Gastrocnemius medialis (tissue), 4 donors: ENCODE data around the gene DTWD2. TPM values are rescaled to one million over a fixed set of nuclear protein-coding genes. Genes with fewer than 3 reads are reported as not detected.

Source experiments
- ATAC-seq, 2 donors: fragments of 150-250 bp; one replicate each; pipeline ENCODE4 v1.9.1; 2016
- DNase-seq, 2 donors: peaks; one replicate each; pipeline ENCODE4 v3.0.0-alpha.2; 2019
- H3K27ac ChIP-seq, 4 donors: fragments of 200-600 bp; sonication (generic); 1 replicate in 1 of 4; 2 replicates in 3 of 4; pipeline ENCODE4 v1.5.1; 2016 to 2018; ENCODE audit warnings: mild to moderate bottlenecking in 2 of 4, moderate library complexity in 1 of 4
- H3K27me3 ChIP-seq, 3 donors: fragments of 200-600 bp; sonication (generic) in 2 of 3; 1 replicate in 1 of 3; 2 replicates in 2 of 3; pipeline versions ENCODE4 v1.5.1 to v1.6.0; 2016 to 2019; ENCODE audit warnings: mild to moderate bottlenecking in 1 of 3, moderate library complexity in 1 of 3
- H3K36me3 ChIP-seq, 2 donors: fragments of 200-600 bp; sonication (generic) in 1 of 2; one replicate each; pipeline ENCODE4 v1.5.1; 2017 to 2018
- H3K4me1 ChIP-seq, 2 donors: fragments of 200-600 bp; sonication (generic) in 1 of 2; one replicate each; pipeline ENCODE4 v1.5.1; 2016 to 2017; ENCODE audit warnings: mild to moderate bottlenecking in 2 of 2
- H3K4me3 ChIP-seq, 4 donors: fragments of 200-600 bp; sonication (generic) in 3 of 4; 1 replicate in 1 of 4; 2 replicates in 3 of 4; pipeline ENCODE4 v1.5.1; 2016 to 2019; ENCODE audit warnings: mild to moderate bottlenecking in 2 of 4
- H3K9me3 ChIP-seq, 3 donors: fragments of 200-600 bp; sonication (generic) in 2 of 3; 1 replicate in 1 of 3; 2 replicates in 2 of 3; pipeline ENCODE4 v1.5.1; 2016 to 2019
- POLR2A ChIP-seq, 2 donors: fragments of 450-650 bp; IDR thresholded peaks; one replicate each; pipeline ENCODE4 v1.6.1; 2017; ENCODE audit warnings: antibody characterized with exemption in 2 of 2, mild to moderate bottlenecking in 2 of 2, moderate library complexity in 2 of 2
- in situ Hi-C, 4 donors: fragments of 200-750 bp; cut with MboI; loops; one replicate each; pipeline versions ENCODE4 v1.15.0 to v1.8.0; 2017; ENCODE audit warnings: low sequenced_read_pairs in 4 of 4
- intact Hi-C: fragments of 100-400 bp; cut with DNase I; formaldehyde crosslinking; loops from one replicate; pipeline ENCODE4 v1.15.1; 2023; ENCODE audit warnings: low total_unique reads
- total RNA-seq, 4 donors: library from RNA; depleted of rRNA; stranded (reverse); fragments of >200 nt; gene quantifications; one replicate each; pipeline versions ENCODE4 v1.1.0 to v1.2.3, GENCODE V29; 2016
- TF ChIP-seq, protein P1 (sequence below), 5 experiments: fragments of 450-650 bp in 3 of 5; fragments of 200-600 bp in 2 of 5; sonication (generic) in 2 of 5; IDR thresholded peaks in 4 of 5; conservative IDR thresholded peaks in 1 of 5; 1 replicate in 4 of 5; 2 replicates in 1 of 5; pipeline ENCODE4 v1.5.1; 2016 to 2019; ENCODE audit warnings: antibody characterized with exemption in 5 of 5, mild to moderate bottlenecking in 3 of 5, moderate library complexity in 3 of 5

The DTWD2 gene
- total RNA-seq, 4 donors from 2014 or later = 2.5 to 19.2 (median 8.0) TPM

DNA sequence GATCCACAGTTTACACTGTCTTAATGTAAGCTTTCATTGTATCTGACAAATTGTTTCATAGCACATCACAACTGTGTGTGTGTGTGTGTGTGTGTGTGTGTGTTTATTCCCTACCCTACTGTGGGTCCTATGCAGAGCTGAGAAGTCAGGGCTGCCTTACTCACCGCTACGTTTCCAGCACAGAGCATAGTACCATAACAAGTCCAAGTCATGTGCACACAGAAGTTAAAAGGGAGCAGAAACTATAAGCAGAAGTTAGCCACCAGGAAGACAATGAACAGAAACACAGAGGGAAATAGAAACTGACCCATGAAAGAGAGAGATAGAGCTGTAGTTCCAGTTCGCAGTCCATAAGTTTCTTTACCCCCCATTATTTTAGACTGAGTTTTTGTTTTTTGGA is 44.3 kb upstream of the DTWD2 start:
- no peaks in the 10 kb centered on the region for H3K4me1 ChIP-seq
- in situ Hi-C loops = no loop called here
- DNase-seq (no peak), ATAC-seq (no peak)
- intact Hi-C loops = no loop called here
- H3K9me3 ChIP-seq = no peaks in the 10 kb centered on the region
- no peaks in the 10 kb centered on the region for H3K36me3 ChIP-seq
- H3K27me3 ChIP-seq = no peaks in the 10 kb centered on the region
- H3K27ac ChIP-seq = no peak overlapping the region
- H3K4me3 ChIP-seq = no peak overlapping the region
- TF ChIP-seq, protein P1, sequence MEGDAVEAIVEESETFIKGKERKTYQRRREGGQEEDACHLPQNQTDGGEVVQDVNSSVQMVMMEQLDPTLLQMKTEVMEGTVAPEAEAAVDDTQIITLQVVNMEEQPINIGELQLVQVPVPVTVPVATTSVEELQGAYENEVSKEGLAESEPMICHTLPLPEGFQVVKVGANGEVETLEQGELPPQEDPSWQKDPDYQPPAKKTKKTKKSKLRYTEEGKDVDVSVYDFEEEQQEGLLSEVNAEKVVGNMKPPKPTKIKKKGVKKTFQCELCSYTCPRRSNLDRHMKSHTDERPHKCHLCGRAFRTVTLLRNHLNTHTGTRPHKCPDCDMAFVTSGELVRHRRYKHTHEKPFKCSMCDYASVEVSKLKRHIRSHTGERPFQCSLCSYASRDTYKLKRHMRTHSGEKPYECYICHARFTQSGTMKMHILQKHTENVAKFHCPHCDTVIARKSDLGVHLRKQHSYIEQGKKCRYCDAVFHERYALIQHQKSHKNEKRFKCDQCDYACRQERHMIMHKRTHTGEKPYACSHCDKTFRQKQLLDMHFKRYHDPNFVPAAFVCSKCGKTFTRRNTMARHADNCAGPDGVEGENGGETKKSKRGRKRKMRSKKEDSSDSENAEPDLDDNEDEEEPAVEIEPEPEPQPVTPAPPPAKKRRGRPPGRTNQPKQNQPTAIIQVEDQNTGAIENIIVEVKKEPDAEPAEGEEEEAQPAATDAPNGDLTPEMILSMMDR (IDR thresholded peaks at IDR 0.05 in 4 of 5, conservative IDR thresholded peaks at IDR 0.05 in 1 of 5) = no peak
- no peak for TF ChIP-seq POLR2A (IDR thresholded peaks at IDR 0.05)

DNA sequence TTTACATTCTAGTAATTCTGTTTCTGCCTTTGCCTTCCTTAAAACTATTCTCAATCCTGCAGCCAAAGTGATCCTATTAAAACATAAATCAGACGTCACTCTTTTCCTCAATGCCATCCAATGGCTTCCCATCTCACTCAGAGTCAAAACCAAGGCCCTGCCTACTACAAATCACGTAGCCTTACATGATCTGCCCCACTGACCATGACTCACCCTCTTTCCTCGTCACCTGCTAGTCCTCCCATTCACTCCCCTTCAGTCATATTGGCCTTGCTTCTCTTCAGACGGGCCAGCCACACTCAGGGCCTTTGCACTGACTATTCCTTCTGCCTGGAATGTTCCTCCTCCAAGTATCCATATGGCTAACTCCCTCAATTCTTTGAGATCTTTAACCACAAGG is 43.6 kb upstream of the DTWD2 start:
- Histone ChIP-seq H3K27ac (no peak overlapping the region), H3K4me3 (no peak overlapping the region), H3K27me3 (no peaks in the 10 kb centered on the region), H3K4me1 (no peaks in the 10 kb centered on the region), H3K9me3 (no peaks in the 10 kb centered on the region), H3K36me3 (no peaks in the 10 kb centered on the region)
- in situ Hi-C loops (no loop called here), intact Hi-C loops (no loop called here)
- DNase-seq (no peak), ATAC-seq (no peak)
- TF ChIP-seq POLR2A (IDR thresholded peaks at IDR 0.05) = no peak
- TF ChIP-seq, protein P1 (IDR thresholded peaks at IDR 0.05 in 4 of 5, conservative IDR thresholded peaks at IDR 0.05 in 1 of 5) = no peak

DNA sequence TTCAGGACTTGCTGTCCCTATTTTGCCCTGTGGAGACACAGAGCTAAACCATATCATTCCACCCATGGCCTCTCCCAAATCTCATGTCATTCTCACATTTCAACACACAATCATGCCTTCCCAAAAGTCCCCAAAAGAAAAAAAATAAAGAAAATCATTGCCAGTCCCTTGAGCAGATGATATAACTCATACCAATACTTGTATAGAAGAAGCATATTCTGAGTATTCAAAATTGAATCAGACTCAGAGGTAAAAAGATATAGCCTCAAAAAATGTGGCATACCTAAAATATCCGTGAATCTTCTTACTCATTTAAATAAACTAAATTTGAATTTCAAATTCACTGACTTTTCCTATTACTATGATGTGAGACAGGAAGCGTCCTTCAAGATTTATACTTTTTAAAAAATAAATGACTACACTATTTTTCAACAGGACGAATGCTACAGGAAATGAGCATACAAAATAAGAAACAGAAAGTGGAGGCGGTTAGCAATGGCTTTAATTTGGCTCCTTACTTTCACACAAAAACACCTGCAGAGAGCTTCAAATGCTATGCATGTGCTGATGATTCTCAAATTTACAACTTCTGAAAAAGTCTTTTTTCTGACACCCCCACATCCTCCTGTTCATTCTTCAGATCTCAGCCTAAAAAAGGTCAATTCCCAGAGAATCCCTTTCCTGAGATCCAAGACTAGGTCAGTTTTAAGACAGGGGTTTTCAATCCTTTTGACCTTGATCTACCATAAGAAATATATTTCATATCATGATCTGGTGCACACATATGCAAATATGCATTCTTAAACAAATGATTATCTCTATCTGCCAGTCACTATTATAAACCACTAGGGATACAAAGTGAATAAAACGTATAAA is 42.9 kb upstream of the DTWD2 start:
- in situ Hi-C loops (no loop called here), intact Hi-C loops (no loop called here)
- Histone ChIP-seq H3K4me3 (no peak overlapping the region), H3K27ac (no peak overlapping the region), H3K27me3 (no peaks in the 10 kb centered on the region), H3K4me1 (no peaks in the 10 kb centered on the region), H3K9me3 (no peaks in the 10 kb centered on the region), H3K36me3 (no peaks in the 10 kb centered on the region)
- ATAC-seq (no peak), DNase-seq (no peak)
- TF ChIP-seq, protein P1 (IDR thresholded peaks at IDR 0.05 in 4 of 5, conservative IDR thresholded peaks at IDR 0.05 in 1 of 5) = no peak
- no peak for TF ChIP-seq POLR2A (IDR thresholded peaks at IDR 0.05)

DNA sequence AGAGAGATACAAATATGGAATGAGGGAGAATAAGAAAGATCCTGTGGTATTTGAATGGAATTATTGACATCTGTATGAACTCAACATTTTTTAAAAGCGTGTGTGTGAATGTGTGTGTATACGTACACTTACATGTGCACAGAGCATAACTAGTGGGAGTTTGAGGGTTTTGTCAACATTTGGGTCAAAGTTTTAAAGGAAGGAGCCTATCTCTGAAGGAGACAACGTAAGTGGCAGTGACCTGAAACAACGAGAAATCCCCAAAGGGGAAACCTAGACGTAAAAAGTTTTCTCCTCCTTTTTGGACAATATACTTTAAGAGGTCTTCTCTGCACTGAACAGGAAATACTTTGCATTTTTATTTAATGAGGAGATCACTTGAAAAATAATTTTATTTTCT is 40.2 kb upstream of the DTWD2 start:
- ATAC-seq (no peak), DNase-seq (no peak)
- H3K9me3 ChIP-seq = no peaks in the 10 kb centered on the region
- intact Hi-C loops = no loop called here
- H3K27me3 ChIP-seq = no peaks in the 10 kb centered on the region
- TF ChIP-seq, protein P1 (IDR thresholded peaks at IDR 0.05 in 4 of 5, conservative IDR thresholded peaks at IDR 0.05 in 1 of 5) = no peak
- TF ChIP-seq POLR2A (IDR thresholded peaks at IDR 0.05) = no peak
- no peak overlapping the region for H3K4me3 ChIP-seq
- no peaks in the 10 kb centered on the region for H3K36me3 ChIP-seq
- H3K27ac ChIP-seq = no peak overlapping the region
- no peaks in the 10 kb centered on the region for H3K4me1 ChIP-seq
- in situ Hi-C loops = no loop called here
